Measurements from ENCODE around the gene GAK. TPM values are rescaled to one million over a fixed set of nuclear protein-coding genes. Genes with fewer than 3 reads are reported as not detected.

Gene GAK
- total RNA-seq, 1 donor from 2014 or later: 97.1 TPM

- Mint-ChIP-seq H3K36me3 (no peaks in the 10 kb centered on the region), H3K27ac (no peak overlapping the region), H3K27me3 (no peaks in the 10 kb centered on the region), H3K4me1 (ENCODE audit: unreplicated experiment) (no peaks in the 10 kb centered on the region), H3K9me3 (no peaks in the 10 kb centered on the region), H3K4me3 (no peak overlapping the region)
- no peak for DNase-seq (ENCODE audit: extremely low spot score, unreplicated experiment)
- no peak for TF ChIP-seq CTCF (conservative IDR thresholded peaks at IDR 0.05)
Observed at GRCh38 chr4:893995-894705, 38.0 kb downstream of the GAK start.

GRCh38 chr4:893276-893994 is 38.7 kb downstream of the GAK start:
- H3K27ac Mint-ChIP-seq: no peak overlapping the region
- H3K9me3 Mint-ChIP-seq: no peaks in the 10 kb centered on the region
- no peaks in the 10 kb centered on the region for H3K27me3 Mint-ChIP-seq
- H3K36me3 Mint-ChIP-seq: no peaks in the 10 kb centered on the region
- no peak for DNase-seq (ENCODE audit: extremely low spot score, unreplicated experiment)
- no peak overlapping the region for H3K4me3 Mint-ChIP-seq
- H3K4me1 Mint-ChIP-seq (ENCODE audit: unreplicated experiment): no peaks in the 10 kb centered on the region
- no peak for TF ChIP-seq CTCF (conservative IDR thresholded peaks at IDR 0.05)

GRCh38 chr4:892780-893179 is 39.3 kb downstream of the GAK start:
- Mint-ChIP-seq H3K4me3 (no peak overlapping the region), H3K9me3 (no peaks in the 10 kb centered on the region), H3K4me1 (ENCODE audit: unreplicated experiment) (no peaks in the 10 kb centered on the region), H3K36me3 (peaks cover 2% of the 10 kb centered on the region), H3K27ac (no peak overlapping the region), H3K27me3 (no peaks in the 10 kb centered on the region)
- no peak for DNase-seq (ENCODE audit: extremely low spot score, unreplicated experiment)
- TF ChIP-seq CTCF (conservative IDR thresholded peaks at IDR 0.05): no peak

- Mint-ChIP-seq H3K27ac (no peak overlapping the region), H3K27me3 (no peaks in the 10 kb centered on the region), H3K4me1 (ENCODE audit: unreplicated experiment) (no peaks in the 10 kb centered on the region), H3K36me3 (peaks cover 7% of the 10 kb centered on the region), H3K9me3 (no peaks in the 10 kb centered on the region), H3K4me3 (no peak overlapping the region)
- no peak for DNase-seq (ENCODE audit: extremely low spot score, unreplicated experiment)
- peak; percentile 50 for TF ChIP-seq CTCF (conservative IDR thresholded peaks at IDR 0.05)
Observed at GRCh38 chr4:891747-892146, 40.4 kb downstream of the GAK start.

GRCh38 chr4:890036-890695 is 42.0 kb downstream of the GAK start:
- H3K4me1 Mint-ChIP-seq (ENCODE audit: unreplicated experiment): no peaks in the 10 kb centered on the region
- no peak overlapping the region for H3K27ac Mint-ChIP-seq
- no peak for DNase-seq (ENCODE audit: extremely low spot score, unreplicated experiment)
- no peak overlapping the region for H3K4me3 Mint-ChIP-seq
- no peaks in the 10 kb centered on the region for H3K27me3 Mint-ChIP-seq
- no peak for TF ChIP-seq CTCF (conservative IDR thresholded peaks at IDR 0.05)
- H3K9me3 Mint-ChIP-seq: no peaks in the 10 kb centered on the region
- peaks cover 7% of the 10 kb centered on the region for H3K36me3 Mint-ChIP-seq
